Small intestine (tissue), 7 donors: Measurements from ENCODE around the gene SCIN. TPM values are rescaled to one million over a fixed set of nuclear protein-coding genes. Genes with fewer than 3 reads are reported as not detected.
A peak's percentile ranks its signal among the peaks of the same experiment; 100 is the strongest.

ENCODE experiments used
- DNase-seq, 2 donors: peaks; one replicate each; pipeline versions ENCODE4 v3.0.0 to v3.0.0-alpha.2; 2013
- FAIRE-seq: peaks from 2 replicates; lab custom pipeline; 2012; peaks lifted over from hg19 to GRCh38; lab: Jason Lieb, UNC
- H3K27ac ChIP-seq, 3 donors: one replicate each; pipeline ENCODE4 v1.5.1; 2013; ENCODE audit warnings: low read length in 2 of 3, mild to moderate bottlenecking in 2 of 3, control low read depth in 1 of 3, inconsistent platforms in 1 of 3, low read depth in 1 of 3, moderate library complexity in 1 of 3
- H3K27me3 ChIP-seq, 3 donors: one replicate each; pipeline ENCODE4 v1.6.1; 2013; ENCODE audit warnings: low read length in 3 of 3, inconsistent platforms in 1 of 3; ENCODE audit not compliant: control insufficient read depth in 3 of 3, insufficient read depth in 3 of 3
- H3K36me3 ChIP-seq, 3 donors: one replicate each; pipeline ENCODE4 v1.6.1; 2013; ENCODE audit warnings: low read length in 3 of 3, inconsistent platforms in 1 of 3, low read depth in 1 of 3, mild to moderate bottlenecking in 1 of 3, moderate library complexity in 1 of 3; ENCODE audit not compliant: control insufficient read depth in 3 of 3, insufficient read depth in 2 of 3
- H3K4me1 ChIP-seq, 3 donors: one replicate each; pipeline ENCODE4 v1.6.1; 2013; ENCODE audit warnings: low read length in 2 of 3, inconsistent platforms in 1 of 3, low read depth in 1 of 3, mild to moderate bottlenecking in 1 of 3, moderate library complexity in 1 of 3; ENCODE audit not compliant: control insufficient read depth in 3 of 3, insufficient read depth in 2 of 3
- H3K4me3 ChIP-seq, 3 donors: one replicate each; pipeline ENCODE4 v1.5.1; 2013; ENCODE audit warnings: low read length in 3 of 3, control low read depth in 1 of 3, inconsistent platforms in 1 of 3, low read depth in 1 of 3, mild to moderate bottlenecking in 1 of 3, moderate library complexity in 1 of 3
- H3K9me3 ChIP-seq, 2 donors: one replicate each; pipeline ENCODE4 v1.6.1; 2013; ENCODE audit warnings: low read depth in 1 of 2, low read length in 1 of 2; ENCODE audit not compliant: control insufficient read depth in 2 of 2, insufficient read depth in 1 of 2
- WGBS, 3 donors: extraction: QIAGEN DNeasy Blood & Tissue Kit; methylation state at CpG; one replicate each; pipeline ENCODE4 v1.1.7; 2013; 5-methylcytosine and 5-hydroxymethylcytosine counted together
- polyA plus RNA-seq, 4 donors: library from polyadenylated mRNA; stranded (reverse) in 3 of 4; unstranded in 1 of 4; fragments of 200-250 nt in 3 of 4; fragments of 120-200 nt in 1 of 4; gene quantifications; one replicate each; pipeline versions ENCODE4 v1.2.1 to v1.2.3, GENCODE V29; 2013
- donor health status: healthy with polysubstance abuse.
- donor health status: control.
- donor health status: control.
- donor health status: Bipolar disorder and iron deficiency.
- donor health status: healthy.

The SCIN gene
- polyA plus RNA-seq, 4 donors, result 3.3 to 61.1 (median 21.2) TPM

- DNase-seq, result no peak
- peak overlapping the region in 1 of 3 donors; percentile 11 for H3K4me3 ChIP-seq
- H3K27me3 ChIP-seq, result no peaks in the 10 kb centered on the region
- no peaks in the 10 kb centered on the region for H3K36me3 ChIP-seq
- 85 to 90% (median 89%) methylated on average over 1 of the region's 1 CpG for WGBS, 3 donors
- no peak for FAIRE-seq
- H3K4me1 ChIP-seq, result peaks cover 3 to 5% (median 4%) of the 10 kb centered on the region in 3 donors
- peaks cover 0 to 2% of the 10 kb centered on the region in 2 donors for H3K9me3 ChIP-seq
- H3K27ac ChIP-seq, result no peak overlapping the region
Measured at GRCh38 chr7:12692035-12692434, 121.5 kb downstream of the SCIN start.

- Histone ChIP-seq H3K9me3 (peaks cover 0 to 2% of the 10 kb centered on the region in 2 donors), H3K27ac (no peak overlapping the region), H3K4me3 (no peak overlapping the region), H3K4me1 (peaks cover 3 to 5% (median 4%) of the 10 kb centered on the region in 3 donors), H3K27me3 (no peaks in the 10 kb centered on the region), H3K36me3 (no peaks in the 10 kb centered on the region)
- DNase-seq (no peak), FAIRE-seq (no peak)
- WGBS, 3 donors, result 54 to 70% (median 55%) methylated on average over 3 of the region's 3 CpGs
Measured at GRCh38 chr7:12692479-12693259, 122.1 kb downstream of the SCIN start.

DNA sequence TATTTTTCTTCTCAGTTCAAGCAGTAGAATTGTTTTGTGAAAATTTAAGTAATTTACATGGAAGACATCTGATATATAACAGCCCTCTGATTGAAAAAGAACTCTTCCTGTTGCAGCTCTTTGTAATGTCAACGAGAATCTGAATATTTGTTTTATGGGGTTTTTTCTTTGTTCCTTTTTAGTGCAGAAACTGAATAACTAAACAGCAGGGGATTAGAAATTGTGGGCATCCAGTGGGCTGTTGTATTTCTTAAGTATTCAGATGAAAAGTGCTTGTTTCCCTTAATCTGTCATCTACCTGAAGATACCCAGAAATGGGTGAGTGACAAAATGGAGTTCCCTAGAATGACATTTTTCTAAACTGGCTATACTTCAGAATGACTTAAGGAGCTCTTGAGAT lies 124.3 kb downstream of the SCIN start:
- DNase-seq (no peak), FAIRE-seq (no peak)
- no peaks in the 10 kb centered on the region for H3K36me3 ChIP-seq
- H3K27ac ChIP-seq, result no peak overlapping the region
- no peaks in the 10 kb centered on the region for H3K27me3 ChIP-seq
- peaks cover 0 to 8% of the 10 kb centered on the region in 2 donors for H3K9me3 ChIP-seq
- peaks cover 3 to 5% (median 4%) of the 10 kb centered on the region in 3 donors for H3K4me1 ChIP-seq
- no peak overlapping the region for H3K4me3 ChIP-seq
- 37 to 76% (median 69%) methylated on average over 1 of the region's 1 CpG for WGBS, 3 donors

GRCh38 chr7:12695965-12696364 lies 125.4 kb downstream of the SCIN start:
- WGBS, 3 donors, result 8 to 57% (median 45%) methylated on average over 1 of the region's 1 CpG

GRCh38 chr7:12699299-12699698 lies 128.8 kb downstream of the SCIN start:
- FAIRE-seq (no peak), DNase-seq (no peak)
- no peaks in the 10 kb centered on the region for H3K36me3 ChIP-seq
- WGBS, 3 donors, result 93 to 97% (median 94%) methylated on average over 10 of the region's 10 CpGs
- no peak overlapping the region for H3K4me3 ChIP-seq
- H3K27ac ChIP-seq, result no peak overlapping the region
- peaks cover 3 to 5% (median 4%) of the 10 kb centered on the region in 3 donors for H3K4me1 ChIP-seq
- no peaks in the 10 kb centered on the region for H3K27me3 ChIP-seq
- H3K9me3 ChIP-seq, result peaks cover 0 to 22% of the 10 kb centered on the region in 2 donors

More at GRCh38 chr7:12695965-12696364, 125.4 kb downstream of the SCIN start:
- FAIRE-seq (no peak), DNase-seq (peak in 1 of 2 donors; percentile 77)
- peaks cover 0 to 17% of the 10 kb centered on the region in 2 donors for H3K9me3 ChIP-seq
- no peaks in the 10 kb centered on the region for H3K27me3 ChIP-seq
- no peaks in the 10 kb centered on the region for H3K36me3 ChIP-seq
- H3K27ac ChIP-seq, result peak overlapping the region in 2 of 3 donors; percentile 19 to 32
- no peak overlapping the region for H3K4me3 ChIP-seq
- H3K4me1 ChIP-seq, result peaks cover 3 to 5% (median 4%) of the 10 kb centered on the region in 3 donors

DNA sequence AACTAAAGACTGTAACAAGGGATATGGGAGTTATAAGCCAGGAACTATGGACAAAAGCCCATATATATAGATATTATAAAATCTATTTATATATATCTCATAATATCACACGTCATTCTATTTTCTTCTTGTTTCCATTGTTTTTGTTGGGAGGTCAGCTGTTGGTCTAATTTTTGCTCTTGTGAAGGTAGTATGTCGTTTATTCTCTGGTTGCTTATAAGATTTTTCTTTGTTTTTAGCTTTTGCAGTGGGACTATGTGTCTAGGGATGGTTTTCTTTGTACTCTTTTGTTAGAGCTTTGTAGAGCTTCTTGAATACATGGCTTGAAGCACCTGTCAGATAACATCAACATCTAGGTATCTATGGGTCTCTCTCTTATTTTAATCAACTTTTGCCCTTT lies 130.9 kb downstream of the SCIN start:
- Histone ChIP-seq H3K27me3 (no peaks in the 10 kb centered on the region), H3K4me1 (peaks cover 0 to 2% (median 0%) of the 10 kb centered on the region in 3 donors), H3K36me3 (no peaks in the 10 kb centered on the region), H3K4me3 (no peak overlapping the region), H3K9me3 (peaks cover 0 to 22% of the 10 kb centered on the region in 2 donors), H3K27ac (no peak overlapping the region)
- FAIRE-seq (no peak), DNase-seq (no peak)
- WGBS, 3 donors, result 81 to 86% (median 82%) methylated on average over 2 of the region's 2 CpGs

GRCh38 chr7:12703881-12704280 lies 133.4 kb downstream of the SCIN start:
- H3K36me3 ChIP-seq, result no peaks in the 10 kb centered on the region
- H3K4me3 ChIP-seq, result no peak overlapping the region
- FAIRE-seq (no peak), DNase-seq (no peak)
- 62 to 84% (median 79%) methylated on average over 2 of the region's 2 CpGs for WGBS, 3 donors
- peaks cover 0 to 22% of the 10 kb centered on the region in 2 donors for H3K9me3 ChIP-seq
- H3K27ac ChIP-seq, result no peak overlapping the region
- no peaks in the 10 kb centered on the region for H3K27me3 ChIP-seq
- H3K4me1 ChIP-seq, result peaks cover 0 to 7% (median 0%) of the 10 kb centered on the region in 3 donors

GRCh38 chr7:12705878-12706277 lies 135.4 kb downstream of the SCIN start:
- DNase-seq (no peak), FAIRE-seq (no peak)
- Histone ChIP-seq H3K4me3 (no peak overlapping the region), H3K27ac (no peak overlapping the region), H3K4me1 (peaks cover 0 to 7% (median 0%) of the 10 kb centered on the region in 3 donors), H3K27me3 (no peaks in the 10 kb centered on the region), H3K9me3 (peaks cover 0 to 9% of the 10 kb centered on the region in 2 donors), H3K36me3 (no peaks in the 10 kb centered on the region)
- WGBS, 3 donors, result 71 to 85% (median 84%) methylated on average over 4 of the region's 4 CpGs
